HG02884 (cell line): ENCODE measurements around the gene HPSE2.
"Not testable (repeated sequence)": the region's sequence is repeated elsewhere in the genome, so short reads cannot be mapped to it uniquely, and the experiment has no call there.

Source experiments
- ATAC-seq: cut with Tn5 transposase; IDR thresholded peaks from one replicate; pipeline ENCODE4 v1.9.1; 2021; ENCODE audit warnings: mild to moderate bottlenecking, moderate library complexity; ENCODE audit not compliant: unreplicated experiment

The HPSE2 gene

DNA sequence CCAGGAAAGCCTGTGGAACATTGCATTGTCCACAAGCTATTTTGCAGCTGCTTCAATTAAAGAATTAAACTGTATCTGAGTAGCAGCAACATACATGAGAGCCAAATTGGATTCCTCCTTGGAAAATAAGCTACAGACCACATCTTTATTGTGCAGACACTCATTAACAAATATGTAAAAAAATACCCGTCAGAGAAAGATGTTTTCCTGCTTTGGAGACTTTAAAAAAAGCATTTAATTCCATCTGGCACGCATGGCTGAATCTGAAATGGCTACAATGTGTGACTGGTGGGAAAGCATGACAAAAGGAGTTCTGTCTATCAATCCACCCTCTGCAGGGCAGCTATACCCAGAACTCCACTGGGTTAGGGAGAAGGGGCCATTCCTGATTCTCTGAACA, 715.8 kb downstream of the HPSE2 start:
- no peak for ATAC-seq

GRCh38 chr10:98517672-98518071, 718.0 kb downstream of the HPSE2 start:
- no peak for ATAC-seq

- no peak for ATAC-seq
Observed at GRCh38 chr10:98516352-98516751, 719.3 kb downstream of the HPSE2 start.

GRCh38 chr10:98513704-98514103, 721.9 kb downstream of the HPSE2 start:
- ATAC-seq: no peak

DNA sequence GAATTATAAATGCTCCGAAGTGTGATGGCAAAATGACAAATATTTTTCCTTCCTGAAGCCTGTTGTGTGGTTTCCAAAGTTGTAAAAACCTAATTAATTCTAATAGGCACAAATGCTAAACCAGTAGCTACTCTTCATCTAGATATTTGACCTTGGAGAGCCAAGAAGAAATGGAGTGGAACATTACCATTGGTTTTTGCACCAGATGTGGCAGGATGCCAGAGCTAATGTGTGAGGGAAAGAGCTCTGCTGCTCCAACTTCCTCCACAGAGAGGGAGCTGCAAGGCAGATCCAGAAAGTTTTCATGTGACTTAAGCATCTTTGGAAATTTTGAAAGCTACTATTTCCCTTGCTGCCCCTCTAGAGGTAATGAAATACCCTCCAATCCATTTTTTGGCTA, 723.8 kb downstream of the HPSE2 start:
- ATAC-seq: no peak

DNA sequence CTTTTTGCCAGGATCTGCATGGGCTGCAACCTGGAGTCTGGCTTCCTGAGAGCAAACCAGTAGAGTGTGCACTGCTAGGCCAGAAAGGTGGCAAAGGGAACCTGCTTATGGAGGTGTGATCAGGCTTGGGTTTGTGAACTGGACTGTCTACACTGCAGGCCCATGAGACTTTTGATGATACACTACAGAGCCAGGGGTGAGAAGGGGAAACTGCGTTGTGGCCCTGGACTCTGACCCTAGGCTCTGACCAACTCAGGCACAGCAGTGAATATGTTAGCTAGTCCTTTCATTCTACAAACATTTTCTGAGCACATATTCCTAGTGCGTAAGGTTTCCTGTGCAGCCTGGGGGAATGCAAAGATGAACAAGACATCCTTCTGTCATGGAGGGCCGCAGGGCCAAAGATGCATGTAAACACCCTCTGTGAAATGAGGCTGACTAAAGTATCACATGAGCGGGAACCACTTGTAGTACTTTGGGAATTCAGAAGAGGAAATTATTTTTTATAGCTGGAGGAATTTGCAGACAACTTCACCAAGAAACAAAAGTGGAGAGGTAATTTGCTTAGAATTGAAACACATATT, 725.1 kb downstream of the HPSE2 start:
- ATAC-seq: no peak

DNA sequence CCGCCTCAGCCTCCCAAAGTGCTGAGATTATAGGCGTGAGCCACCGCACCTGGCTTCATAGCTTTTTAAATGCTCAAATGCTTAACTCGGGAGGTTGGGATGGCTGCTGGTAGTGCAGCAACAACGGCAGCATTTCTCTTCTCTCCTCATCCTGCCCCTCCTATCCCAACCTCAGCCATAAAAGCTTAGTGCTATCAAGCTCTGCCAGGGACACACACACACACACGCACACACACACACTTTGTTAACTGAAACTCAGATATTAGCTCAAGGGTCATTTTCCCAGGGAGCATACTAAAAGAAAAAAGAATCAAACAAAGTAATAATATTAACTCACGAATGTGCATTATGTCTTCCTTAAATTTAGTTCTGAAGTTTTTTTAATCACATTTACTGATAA, 725.9 kb downstream of the HPSE2 start:
- no peak for ATAC-seq

DNA sequence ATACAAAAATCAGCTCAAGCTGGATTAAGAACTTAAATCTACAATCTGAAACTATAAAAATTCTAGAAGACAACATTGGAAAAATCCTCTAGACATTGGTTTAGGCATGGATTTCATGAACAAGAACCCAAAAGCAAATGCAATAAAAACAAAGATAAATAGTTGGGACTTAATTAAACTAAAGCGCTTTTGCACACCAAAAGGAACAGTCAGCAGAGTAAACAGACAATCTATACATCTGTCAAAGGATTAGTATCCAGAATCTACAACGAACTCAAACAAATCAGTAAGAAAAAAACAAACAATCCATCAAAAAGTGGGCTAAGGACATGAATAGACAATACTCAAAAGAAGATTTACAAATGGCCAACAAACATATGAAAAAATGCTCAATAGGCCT, 733.1 kb downstream of the HPSE2 start:
- not testable (repeated sequence) for ATAC-seq

- ATAC-seq: no peak
Observed at GRCh38 chr10:98492763-98493162, 742.9 kb downstream of the HPSE2 start.

GRCh38 chr10:98489561-98490481, 745.8 kb downstream of the HPSE2 start:
- ATAC-seq: no peak

- no peak for ATAC-seq
Observed at GRCh38 chr10:98488669-98489430, 746.8 kb downstream of the HPSE2 start.

- ATAC-seq: no peak
Observed at GRCh38 chr10:98487649-98488048, 748.0 kb downstream of the HPSE2 start.

- no peak for ATAC-seq
Observed at GRCh38 chr10:98486421-98486820, 749.2 kb downstream of the HPSE2 start.

GRCh38 chr10:98485959-98486358, 749.7 kb downstream of the HPSE2 start:
- no peak for ATAC-seq

DNA sequence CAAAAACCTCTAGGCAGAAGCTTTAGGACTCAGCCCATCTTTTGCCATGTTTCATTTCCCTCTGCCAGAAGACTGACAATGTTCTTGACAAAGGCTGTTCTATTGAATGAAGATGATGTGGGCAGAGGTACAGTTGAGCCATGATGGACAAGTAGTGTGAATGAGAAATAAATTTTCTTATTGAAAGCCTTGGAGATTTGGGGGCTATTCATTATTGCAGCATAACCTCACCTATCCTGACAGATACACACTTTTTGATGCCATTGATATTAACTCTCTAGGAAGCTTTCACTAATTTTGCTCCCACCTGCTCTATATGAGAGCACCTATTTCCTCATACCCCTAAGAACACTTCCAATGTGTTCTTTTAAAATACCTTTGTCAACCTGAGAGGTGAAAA, 752.0 kb downstream of the HPSE2 start:
- ATAC-seq: no peak

DNA sequence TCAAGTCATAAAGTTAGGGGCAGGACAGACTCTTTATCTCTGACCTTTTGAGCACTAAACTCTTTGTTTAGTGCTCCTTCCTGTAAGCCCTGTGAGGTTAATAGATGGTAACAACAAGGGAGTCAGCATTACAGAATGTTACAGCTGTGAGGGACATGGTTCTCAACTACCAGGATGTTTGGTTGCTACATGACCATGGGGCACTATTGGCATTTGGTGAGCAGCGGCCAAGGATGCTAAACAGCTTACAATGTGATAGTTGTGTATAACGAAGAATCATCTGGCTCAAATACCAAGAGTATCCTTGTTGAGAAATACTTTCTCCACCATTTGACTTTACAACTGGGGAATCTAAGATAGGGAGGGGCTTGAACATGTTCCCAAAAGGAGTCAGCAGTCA, 753.6 kb downstream of the HPSE2 start:
- no peak for ATAC-seq

DNA sequence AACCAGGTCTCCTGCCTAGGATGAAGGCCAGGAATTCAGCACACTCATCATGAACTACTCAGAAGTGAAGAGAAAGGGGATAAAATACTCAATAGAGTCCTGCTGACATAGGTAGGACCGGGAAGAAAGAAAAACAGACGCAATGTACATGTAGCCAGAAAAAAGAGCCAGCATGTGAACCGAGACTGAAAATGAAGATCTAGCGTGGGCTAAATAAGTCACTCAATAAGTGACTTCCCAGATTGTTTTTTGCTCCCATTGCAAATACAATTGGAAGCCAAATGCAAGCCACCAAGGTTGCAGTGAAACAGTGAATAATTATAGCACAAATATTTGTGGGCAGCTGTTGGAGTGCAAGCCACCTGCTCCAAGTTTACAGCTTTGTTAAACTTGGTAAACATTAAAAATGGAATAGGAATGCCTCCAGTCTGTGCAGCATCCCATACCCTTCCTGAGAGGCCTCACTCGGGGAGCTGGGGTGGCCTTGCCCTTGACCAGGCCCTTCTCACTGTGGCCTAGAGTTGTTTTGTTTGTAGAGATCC, 754.2 kb downstream of the HPSE2 start:
- ATAC-seq: no peak

DNA sequence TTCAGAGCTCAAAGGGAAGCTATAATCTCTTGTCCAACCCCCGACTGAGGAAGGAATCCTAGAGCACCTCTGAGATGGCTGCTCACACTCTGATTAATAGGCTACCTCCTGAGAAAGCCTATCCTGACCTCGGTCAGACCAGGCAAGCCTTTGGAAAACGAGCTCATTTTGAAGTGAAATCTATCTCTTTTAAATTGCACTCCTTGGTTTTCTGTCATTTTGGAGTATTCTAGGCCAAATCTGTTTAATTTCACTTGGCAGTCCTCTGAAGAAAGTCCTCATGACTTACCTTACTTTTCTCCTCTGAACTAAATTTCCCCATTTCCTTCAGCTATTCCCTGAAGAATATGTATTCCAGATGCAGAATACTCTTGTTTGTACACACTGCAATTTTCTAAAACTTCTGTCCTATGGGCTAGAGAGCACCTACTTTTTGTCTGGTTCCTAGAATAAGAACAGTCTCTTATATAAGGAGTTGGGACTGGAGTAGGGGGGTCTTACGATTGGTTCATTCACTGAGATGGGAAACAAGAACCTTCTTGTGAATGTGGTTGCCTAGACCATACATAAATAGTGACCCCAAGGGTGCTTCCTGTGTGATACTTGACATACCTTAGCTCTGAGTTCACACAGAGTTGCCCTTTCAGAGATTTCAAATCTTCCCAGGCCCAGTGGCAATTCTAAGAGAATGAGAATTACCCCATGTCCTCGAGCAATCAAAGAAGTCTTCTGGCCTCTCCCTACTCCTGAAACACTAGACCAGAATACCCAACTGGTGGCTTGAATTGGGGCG, 757.0 kb downstream of the HPSE2 start:
- ATAC-seq: no peak

DNA sequence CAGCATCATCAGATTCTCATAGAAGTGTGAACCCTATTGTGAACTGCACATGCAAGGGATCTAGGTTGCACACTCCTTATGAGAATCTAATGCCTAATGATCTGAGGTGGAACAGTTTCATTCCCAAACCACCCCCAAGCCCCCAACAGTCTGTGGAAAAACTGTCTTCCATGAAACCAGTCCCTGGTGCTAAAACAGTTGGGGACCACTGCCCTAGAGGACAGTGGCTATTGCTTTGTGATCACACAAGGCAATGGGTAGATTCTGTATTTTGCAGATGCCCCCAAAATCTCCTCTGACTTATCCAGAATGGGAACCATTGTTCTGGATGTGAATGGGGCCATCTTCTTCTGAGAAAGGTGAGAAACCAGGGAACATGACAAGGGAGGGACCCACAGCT, 757.8 kb downstream of the HPSE2 start:
- ATAC-seq: no peak

DNA sequence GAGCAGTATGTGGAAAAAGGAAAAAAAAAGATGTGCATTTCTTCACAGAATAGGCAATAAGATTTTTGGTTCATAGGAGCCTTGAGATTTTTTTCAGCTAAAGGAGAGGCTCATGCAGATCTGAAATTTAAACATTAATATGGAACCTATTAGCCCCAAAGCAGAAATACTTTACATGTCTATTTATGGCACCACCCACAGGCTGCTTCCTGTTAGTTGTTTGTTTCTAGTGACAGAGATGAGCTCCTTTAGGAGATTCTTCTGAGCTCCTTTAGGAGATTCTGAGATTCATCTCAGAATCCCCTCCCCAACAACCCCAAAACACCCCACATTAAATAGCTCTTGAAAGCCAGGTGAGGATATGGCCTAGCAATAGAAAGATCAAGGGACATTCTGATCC, 761.0 kb downstream of the HPSE2 start:
- ATAC-seq: peak; percentile 52

GRCh38 chr10:98472196-98472595, 763.5 kb downstream of the HPSE2 start:
- no peak for ATAC-seq
